Epithelial cell of esophagus (primary cell): ENCODE results near the gene BIVM.
"Not testable (repeated sequence)": the region's sequence is repeated elsewhere in the genome, so short reads cannot be mapped to it uniquely, and the experiment has no call there.

Source experiments
- DNase-seq: peaks from one replicate; pipeline ENCODE4 v3.0.0; 2010; ENCODE audit warnings: low read depth
- H3K4me3 ChIP-seq: 2 replicates; pipeline ENCODE4 v1.5.1; 2011; ENCODE audit warnings: mild to moderate bottlenecking, low read length, control low read depth
- CTCF ChIP-seq: IDR thresholded peaks from 2 replicates; pipeline ENCODE4 v1.5.1; 2011; ENCODE audit warnings: low read depth, mild to moderate bottlenecking, low read length, control low read depth, inconsistent platforms; ENCODE audit not compliant: insufficient read depth; ENCODE audit errors: missing control alignments

Gene BIVM

GRCh38 chr13:102774214-102774568 lies 24.7 kb upstream of the BIVM start:
- DNase-seq: no peak
- no peak for TF ChIP-seq CTCF
- peak overlapping the region; percentile 73 for H3K4me3 ChIP-seq

GRCh38 chr13:102774591-102775520 lies 24.1 kb upstream of the BIVM start:
- no peak for TF ChIP-seq CTCF
- DNase-seq: no peak
- no peak overlapping the region for H3K4me3 ChIP-seq

GRCh38 chr13:102776271-102776670 lies 22.6 kb upstream of the BIVM start:
- DNase-seq: no peak
- H3K4me3 ChIP-seq: no peak overlapping the region
- TF ChIP-seq CTCF: no peak

GRCh38 chr13:102777736-102778135 lies 21.2 kb upstream of the BIVM start:
- TF ChIP-seq CTCF: no peak
- H3K4me3 ChIP-seq: no peak overlapping the region
- no peak for DNase-seq

- DNase-seq: no peak
- H3K4me3 ChIP-seq: no peak overlapping the region
- no peak for TF ChIP-seq CTCF
Measured at GRCh38 chr13:102779436-102780159, 19.3 kb upstream of the BIVM start.

- not testable (repeated sequence) for H3K4me3 ChIP-seq, DNase-seq
Measured at GRCh38 chr13:102780656-102781055, 18.3 kb upstream of the BIVM start.

GRCh38 chr13:102781591-102781990 lies 17.3 kb upstream of the BIVM start:
- DNase-seq: no peak
- TF ChIP-seq CTCF: no peak
- no peak overlapping the region for H3K4me3 ChIP-seq
